H1 (cell line): ENCODE results near the gene ZNF649. TPM values are rescaled to one million over a fixed set of nuclear protein-coding genes. Genes with fewer than 3 reads are reported as not detected.

Experiments used
- JUND ChIP-seq: IDR thresholded peaks from 2 replicates; pipeline ENCODE4 v1.6.1; 2011; ENCODE audit warnings: mild to moderate bottlenecking, improper control_type of control experiment, low read length
- polyA plus RNA-seq, 7 experiments: library from polyadenylated mRNA; depleted of rRNA in 3 of 7; stranded (reverse) in 5 of 7; unstranded in 2 of 7; fragments of >200 nt in 5 of 7; fragments of 200-250 nt in 2 of 7; gene quantifications; 1 replicate in 5 of 7; 2 replicates in 1 of 7; 4 replicates in 1 of 7; pipeline versions ENCODE4 v1.2.1 to v1.2.3, GENCODE V29; 2011 to 2013; ENCODE audit warnings: missing spikeins in 2 of 7, mixed read lengths in 2 of 7
- total RNA-seq: library from RNA; stranded (reverse); fragmentation: NEBNext Ultra II Directional; extraction: Animal tissue kit (Norgen Biotek cat#: 25700); gene quantifications from 2 replicates; pipeline ENCODE4 v1.2.1, GENCODE V29; 2021

The ZNF649 gene
- total and polyA plus RNA-seq, 2 of the 8 experiments (the other 6 are each of a cell fraction or from before 2014, with no cell fraction given): 24.7 to 51.7 TPM

DNA sequence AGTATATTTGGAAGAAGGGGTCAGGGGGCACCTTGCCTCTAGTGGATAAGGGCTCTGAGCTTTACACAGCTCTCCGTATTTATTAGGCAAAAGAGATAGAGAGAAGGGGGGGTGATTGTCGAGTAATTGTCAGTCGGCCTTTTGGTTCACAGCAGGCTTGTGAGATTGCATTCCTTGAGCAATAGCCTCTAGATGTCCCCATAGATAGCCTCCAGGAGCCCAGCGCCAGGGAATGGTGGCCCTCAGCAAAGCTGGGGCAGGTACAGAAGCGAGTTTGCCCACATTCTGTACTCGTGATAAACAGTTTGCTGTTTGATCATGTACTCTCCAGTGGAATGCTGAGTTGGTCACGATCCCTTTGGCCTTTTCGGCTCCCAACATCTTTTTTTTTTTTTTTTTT is 27.1 kb upstream of the ZNF649 start (continued):
- no peak for TF ChIP-seq JUND
